Measurements from ENCODE around the gene URAD.
"Not testable (repeated sequence)": the region's sequence is repeated elsewhere in the genome, so short reads cannot be mapped to it uniquely, and the experiment has no call there.

Gene URAD

DNA sequence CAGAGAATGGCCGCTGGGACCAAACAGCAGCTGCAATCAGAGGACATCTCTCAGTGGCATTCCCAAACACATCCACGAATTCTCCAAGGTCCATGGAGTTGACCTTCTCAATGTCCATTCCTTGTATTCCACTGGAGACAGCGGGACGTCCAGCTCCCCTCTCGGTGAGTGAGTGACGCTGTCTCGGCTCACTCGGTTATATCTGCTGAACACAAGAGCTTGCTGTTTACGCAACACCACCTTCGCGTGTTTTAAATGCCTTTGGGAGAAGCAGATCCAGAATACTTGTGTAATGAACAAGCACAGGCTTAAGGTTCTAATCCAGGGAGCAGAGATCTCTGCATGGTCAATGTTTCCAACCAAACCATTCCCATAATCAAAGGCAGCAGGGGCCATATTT lies at the start of gene URAD:
TSS of gene URAD (minus strand) at position 174 of the 400 bp plus-strand sequence. CDS start at position 118, 56 bp downstream.
- no peak for DNase-seq

DNA sequence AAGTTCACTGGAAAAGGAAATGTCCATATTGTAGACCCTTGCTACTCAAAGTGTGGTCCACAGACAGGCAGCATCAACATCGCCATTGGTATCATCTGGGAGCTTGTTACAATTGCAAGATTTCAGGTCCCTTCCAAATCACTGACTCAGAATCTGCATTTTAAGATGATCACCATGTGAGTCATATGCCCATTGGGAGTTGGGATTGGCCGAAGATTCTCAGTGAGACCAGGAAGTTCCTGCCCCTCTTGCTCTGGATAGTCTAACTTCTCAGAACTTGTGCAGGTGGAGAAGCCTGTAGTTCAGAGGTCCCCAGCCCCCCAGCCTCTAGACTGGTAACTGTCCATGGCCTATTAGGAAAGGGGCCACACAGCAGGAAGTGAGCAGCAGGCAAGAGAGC lies 48.9 kb upstream of the URAD start:
- no peak for DNase-seq

- no peak for DNase-seq
Measured at GRCh38 chr13:28035146-28035782, 46.8 kb upstream of the URAD start.

GRCh38 chr13:28033894-28034655 lies 45.6 kb upstream of the URAD start:
- DNase-seq, result no peak

DNA sequence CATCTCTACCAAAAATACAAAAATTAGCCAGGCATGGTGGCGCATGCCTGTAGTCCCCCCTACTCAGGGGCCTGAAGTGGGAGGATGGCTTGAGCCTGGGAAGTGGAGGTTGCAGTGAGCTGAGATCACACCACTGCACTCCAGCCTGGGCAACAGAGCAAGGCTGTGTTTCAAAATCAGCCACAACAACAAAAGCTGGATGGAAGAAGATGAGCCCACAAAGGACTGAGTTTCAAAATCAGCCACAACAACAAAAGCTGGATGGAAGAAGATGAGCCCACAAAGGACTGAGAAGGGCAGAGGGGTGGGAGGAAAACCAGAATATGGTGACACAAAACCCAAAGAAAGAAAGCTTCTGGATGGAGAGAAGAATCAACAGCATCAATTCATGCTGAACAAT lies 43.9 kb upstream of the URAD start:
- DNase-seq, result not testable (repeated sequence)

DNA sequence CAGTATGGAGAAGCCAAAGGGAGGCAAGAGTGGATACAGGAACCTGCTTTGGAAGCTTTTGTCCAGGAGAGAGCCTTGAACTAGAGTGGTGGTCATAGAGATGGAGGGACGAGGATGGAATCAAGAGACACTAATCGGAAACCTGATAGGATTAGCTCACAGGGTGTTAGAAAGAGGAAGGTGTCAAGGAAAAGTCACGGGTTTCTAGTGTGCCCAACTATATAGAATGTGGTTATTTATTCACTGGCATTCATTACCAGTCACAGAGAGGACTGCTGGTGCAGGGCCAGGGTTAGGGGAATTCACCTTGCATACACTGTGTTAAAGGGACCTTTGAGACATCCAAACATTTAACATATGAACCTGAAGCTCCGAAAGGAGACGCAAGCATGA lies 43.4 kb upstream of the URAD start:
- no peak for DNase-seq

GRCh38 chr13:28031220-28031895 lies 42.9 kb upstream of the URAD start:
- no peak for DNase-seq

DNA sequence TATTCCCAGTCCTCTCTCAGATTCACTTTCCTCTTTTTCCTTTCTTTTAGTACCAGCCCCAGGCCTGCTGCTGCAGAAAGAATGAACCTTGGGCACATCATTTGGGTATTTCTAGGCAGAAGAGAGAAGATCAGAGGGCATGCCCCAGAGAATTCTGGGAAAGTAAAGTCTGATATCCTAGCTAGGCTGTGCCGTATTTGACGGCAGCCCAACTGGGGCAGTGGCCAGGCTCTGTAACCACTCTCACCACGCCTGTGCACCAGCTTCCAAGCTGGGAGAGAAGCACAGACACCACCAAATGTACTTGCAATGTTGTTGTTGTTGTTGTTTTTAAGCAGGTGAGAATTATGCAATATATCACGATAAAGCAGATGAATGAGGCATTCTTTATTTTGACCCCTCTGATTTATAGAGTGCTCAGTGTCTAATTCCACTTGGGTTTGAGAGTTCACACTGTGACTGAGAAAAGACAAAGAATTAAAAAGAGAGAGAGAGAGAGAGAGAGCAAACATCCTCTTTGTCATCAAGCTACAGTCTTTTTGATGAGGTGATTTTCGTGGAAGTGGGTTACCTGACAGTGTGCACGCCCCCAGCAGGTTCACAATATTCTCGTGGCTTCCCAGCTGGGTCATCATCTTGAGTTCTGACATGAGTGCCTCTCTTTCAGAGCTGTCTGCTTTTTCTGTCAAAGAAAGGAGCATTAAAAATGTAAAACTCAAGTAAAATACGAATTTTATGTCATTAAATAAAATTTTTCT lies 39.3 kb upstream of the URAD start:
- no peak for DNase-seq

GRCh38 chr13:28027071-28027470 lies 38.6 kb upstream of the URAD start:
- no peak for DNase-seq

DNA sequence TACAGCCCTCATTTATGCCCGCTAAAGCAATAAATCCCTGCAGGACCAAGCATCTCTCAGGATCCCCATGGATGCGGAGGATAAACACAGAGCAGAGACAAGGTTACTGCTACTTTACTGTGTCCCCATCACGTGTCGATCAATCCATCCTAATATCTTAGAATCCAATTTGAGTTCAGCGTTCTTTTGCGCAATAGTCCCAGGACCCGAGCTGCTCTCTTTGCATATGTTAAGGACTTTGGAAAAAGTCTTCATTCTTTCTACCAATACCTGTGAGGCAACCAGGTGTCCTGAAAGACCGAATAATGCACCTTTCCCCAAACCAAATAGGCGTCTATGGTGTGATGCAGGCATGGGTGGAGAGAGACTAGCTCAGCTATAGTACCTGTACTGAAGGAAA lies 38.0 kb upstream of the URAD start:
- no peak for DNase-seq

GRCh38 chr13:28022848-28023518 lies 34.5 kb upstream of the URAD start:
- no peak for DNase-seq

DNA sequence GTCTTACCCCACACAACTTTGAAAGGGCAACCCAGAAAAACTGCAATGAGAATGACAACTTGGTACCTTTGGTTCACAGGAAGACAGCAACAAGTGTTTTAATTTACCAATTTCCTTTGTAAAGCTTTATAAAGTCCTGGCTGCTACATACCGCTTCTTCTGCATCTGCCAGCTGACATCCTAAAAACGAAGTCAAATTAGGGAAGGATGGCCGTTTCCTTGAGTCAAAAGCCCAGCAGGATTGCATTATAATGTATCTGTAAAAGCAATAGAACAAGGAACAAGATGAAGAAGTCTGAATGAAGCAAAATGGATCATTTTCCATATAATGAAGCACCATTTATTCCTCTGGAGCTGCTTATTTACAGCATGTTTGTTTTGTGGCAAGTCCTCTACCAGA lies 25.8 kb upstream of the URAD start:
- no peak for DNase-seq

DNA sequence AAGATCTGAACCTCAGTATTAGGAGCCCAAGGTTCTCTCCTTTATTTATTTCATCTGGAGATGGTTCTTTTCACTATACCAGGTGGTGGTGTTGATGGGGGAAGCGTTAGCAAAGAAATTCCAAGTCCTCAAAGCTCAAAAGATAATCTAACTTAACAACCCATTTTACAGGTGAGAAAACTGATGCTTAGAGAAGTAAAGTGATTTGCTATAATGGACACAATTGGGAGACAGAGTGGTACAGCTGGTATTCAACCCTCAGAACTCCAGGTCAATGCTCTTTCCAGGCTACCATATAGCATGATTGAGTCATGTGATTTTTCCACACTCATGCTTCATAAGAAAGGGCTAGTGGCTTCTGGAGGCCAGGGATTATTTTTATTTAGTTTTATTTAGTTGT lies 25.0 kb upstream of the URAD start:
- no peak for DNase-seq

GRCh38 chr13:28012896-28013295 lies 24.4 kb upstream of the URAD start:
- DNase-seq, result no peak

DNA sequence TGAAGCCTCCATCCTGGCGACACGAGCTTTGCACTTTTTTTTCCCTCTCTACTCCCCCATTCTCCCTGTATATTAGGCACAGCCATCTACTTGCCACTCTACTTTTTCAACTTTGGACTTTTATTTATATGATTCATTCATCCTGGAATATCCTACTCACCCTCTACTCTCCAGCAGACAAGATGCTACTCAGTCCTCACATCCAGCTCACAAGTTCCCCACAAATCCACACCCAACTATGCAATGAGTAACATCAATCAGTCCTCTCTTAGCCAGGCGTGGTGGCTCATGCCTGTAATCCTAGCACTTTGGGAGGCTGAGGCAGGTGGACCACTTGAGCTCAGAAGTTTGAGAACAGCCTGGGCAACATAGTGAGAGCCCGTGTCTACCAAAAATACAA lies 23.9 kb upstream of the URAD start:
- no peak for DNase-seq

DNA sequence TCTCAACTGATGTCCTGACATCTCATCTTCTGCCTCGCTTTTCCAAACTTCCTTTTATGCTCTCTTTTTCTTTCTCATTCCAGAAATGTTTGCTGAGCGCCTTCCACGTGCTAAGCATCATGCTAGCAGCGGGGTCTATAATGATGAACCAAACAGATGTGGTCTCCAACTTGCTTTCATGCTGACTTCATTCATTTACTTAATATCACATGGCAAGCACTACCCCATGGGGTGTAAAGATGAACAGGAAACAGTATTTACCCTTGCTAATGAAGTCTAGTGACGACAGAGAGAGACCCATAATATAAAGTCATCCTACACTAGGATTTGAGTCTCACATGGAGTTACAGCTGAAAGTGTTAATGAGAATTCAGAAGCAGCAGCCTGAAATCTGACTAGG lies 21.6 kb upstream of the URAD start:
- no peak for DNase-seq

DNA sequence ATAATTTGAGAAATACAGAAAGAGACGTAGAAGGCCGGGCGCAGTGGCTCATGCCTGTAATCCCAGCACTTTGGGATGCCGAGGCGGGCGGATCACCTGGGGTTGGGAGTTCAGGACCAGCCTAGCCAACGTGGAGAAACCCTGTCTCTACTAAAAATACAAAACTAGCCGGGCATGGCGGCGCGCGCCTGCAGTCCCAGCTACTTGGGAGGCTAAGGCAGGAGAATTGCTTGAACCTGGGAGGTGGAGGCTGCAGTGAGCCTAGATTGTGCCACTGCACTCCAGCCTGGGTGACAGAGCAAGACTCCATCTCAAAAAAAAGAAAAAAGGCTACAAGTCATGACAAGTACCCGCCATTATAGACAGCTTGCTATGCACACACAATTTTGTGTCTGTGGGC lies 16.5 kb upstream of the URAD start:
- DNase-seq, result not testable (repeated sequence)

DNA sequence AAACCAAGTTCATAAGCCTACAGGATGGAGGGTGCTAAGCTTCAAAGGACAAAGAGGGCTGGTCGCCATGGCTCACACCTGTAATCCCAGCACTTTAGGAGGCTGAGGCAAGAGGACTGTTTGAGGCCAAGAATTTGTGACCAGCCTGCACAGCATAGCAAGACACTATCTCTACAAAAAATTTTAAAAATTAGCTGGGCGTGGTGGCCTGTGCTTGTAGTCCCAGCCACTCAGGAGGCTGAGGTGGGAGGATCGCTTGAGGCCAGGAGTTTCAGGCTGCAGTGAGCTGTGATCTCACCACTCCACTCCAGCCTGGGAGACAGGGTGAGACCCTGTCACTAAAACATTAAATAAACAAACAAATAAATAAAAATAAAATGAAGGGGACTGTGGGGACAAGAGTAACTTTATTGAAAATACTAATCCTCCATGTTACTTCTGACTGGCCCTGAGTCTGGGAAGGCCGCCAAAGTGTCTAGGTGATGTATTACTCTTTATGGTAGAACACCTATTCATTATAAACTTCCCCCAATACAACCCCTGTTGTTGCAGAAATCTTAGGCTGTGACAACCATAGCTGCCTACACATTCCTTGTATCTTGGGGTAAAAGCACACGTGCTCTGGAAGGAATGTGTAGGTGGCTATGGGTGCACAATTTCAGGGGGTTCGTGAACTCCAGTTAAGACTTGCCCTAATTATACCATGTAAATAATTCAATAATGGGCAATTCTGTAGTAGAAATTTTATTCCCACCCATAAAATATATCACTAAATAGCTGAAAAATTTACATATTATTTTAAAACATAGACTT lies 14.6 kb upstream of the URAD start:
- no peak for DNase-seq

DNA sequence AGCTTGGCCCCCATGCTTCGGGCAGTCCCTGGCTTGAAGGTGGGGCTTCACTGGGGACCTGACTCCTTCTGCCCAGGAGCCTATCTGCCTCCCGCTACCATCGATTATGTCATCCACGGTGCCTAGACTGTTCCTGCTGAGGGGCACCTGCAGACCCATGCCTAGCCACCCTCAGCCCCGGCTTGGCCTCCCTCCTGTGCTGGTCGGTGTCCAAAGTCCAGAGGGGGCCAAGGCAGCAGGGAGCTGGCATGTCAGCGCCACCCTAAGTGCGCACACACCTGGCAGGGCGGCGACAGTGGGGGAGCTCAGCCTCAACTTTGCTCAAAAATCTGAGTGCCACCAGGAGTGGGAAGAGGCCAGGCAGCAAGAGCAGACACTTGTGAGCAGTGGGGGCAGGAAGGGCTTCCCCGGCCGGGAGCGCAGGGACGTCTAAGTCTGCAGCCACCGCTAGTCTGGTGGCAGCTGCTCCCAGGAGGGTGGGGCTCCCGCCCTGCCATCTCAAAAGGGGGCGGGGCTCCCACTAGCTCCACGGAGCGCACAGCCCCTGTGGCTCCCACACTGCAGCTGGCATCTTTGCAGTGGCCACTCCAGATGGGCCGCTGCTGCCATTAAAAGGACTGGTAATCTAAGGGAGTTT lies 13.5 kb upstream of the URAD start:
- DNase-seq, result no peak

- DNase-seq, result no peak
Measured at GRCh38 chr13:28001049-28001448, 12.6 kb upstream of the URAD start.

DNA sequence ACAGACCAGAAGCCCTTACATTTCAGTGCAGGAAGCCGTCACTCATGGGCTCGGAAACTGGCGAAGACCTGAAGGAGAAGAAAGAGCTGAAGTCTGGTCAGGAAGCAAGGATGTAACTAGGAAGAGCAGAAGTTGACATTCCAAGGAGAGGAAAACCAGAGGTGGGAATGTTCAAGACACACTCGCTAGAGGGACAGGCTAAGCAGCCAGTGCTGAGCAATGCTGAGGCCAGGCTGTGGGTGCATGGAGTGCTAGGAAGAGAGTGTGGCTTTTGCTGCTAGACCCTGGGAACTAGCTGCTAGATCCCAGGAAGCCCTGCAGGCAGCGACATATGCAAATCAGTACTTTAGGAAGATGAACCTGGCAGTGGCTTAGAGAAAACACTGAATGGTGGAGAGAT lies 12.1 kb upstream of the URAD start:
- DNase-seq, result no peak
